ENCODE results near the gene UBXN7. TPM values are rescaled to one million over a fixed set of nuclear protein-coding genes. Genes with fewer than 3 reads are reported as not detected.

The UBXN7 gene
- total and polyA plus RNA-seq, 4 donors, result 5.2 to 45.8 (median 25.3) TPM

GRCh38 chr3:196323016-196323415 is 109.2 kb downstream of the UBXN7 start:
- DNase-seq, result no peak
- Histone ChIP-seq H3K27me3 (ENCODE audit: control insufficient read depth in 3 of 3, insufficient read depth in 3 of 3, low read length in 2 of 3) (peaks cover 0 to 4% (median 2%) of the 10 kb centered on the region in 3 donors), H3K4me3 (no peak overlapping the region), H3K36me3 (ENCODE audit: control insufficient read depth in 4 of 4, insufficient read depth in 4 of 4, low read length in 4 of 4) (no peaks in the 10 kb centered on the region), H3K9ac (ENCODE audit: insufficient read depth in 1 of 2, low read length in 2 of 2) (no peak overlapping the region), H3K27ac (ENCODE audit: low read depth in 1 of 2, low read length in 1 of 2) (no peak overlapping the region), H3K4me1 (ENCODE audit: control insufficient read depth in 5 of 5, insufficient read depth in 5 of 5, low read length in 5 of 5) (peaks cover 0 to 2% (median 0%) of the 10 kb centered on the region in 5 donors), H3K9me3 (ENCODE audit: control insufficient read depth in 4 of 4, insufficient read depth in 3 of 4, low read length in 3 of 4) (no peaks in the 10 kb centered on the region)
- 94 to 95% methylated on average over 4 of the region's 4 CpGs for WGBS, 2 donors
- no peak for TF ChIP-seq CTCF (IDR thresholded peaks at IDR 0.05; ENCODE audit: control extremely low read depth, extremely low read depth)
- no peak for ATAC-seq (ENCODE audit: insufficient read depth, low FRiP score)

GRCh38 chr3:196321162-196321561 is 111.1 kb downstream of the UBXN7 start:
- 56 to 74% methylated on average over 11 of the region's 11 CpGs for WGBS, 2 donors
- ATAC-seq (ENCODE audit: insufficient read depth, low FRiP score), result no peak
- Histone ChIP-seq H3K9ac (ENCODE audit: insufficient read depth in 1 of 2, low read length in 2 of 2) (no peak overlapping the region), H3K9me3 (ENCODE audit: control insufficient read depth in 4 of 4, insufficient read depth in 3 of 4, low read length in 3 of 4) (no peaks in the 10 kb centered on the region), H3K27ac (ENCODE audit: low read depth in 1 of 2, low read length in 1 of 2) (no peak overlapping the region), H3K4me1 (ENCODE audit: control insufficient read depth in 5 of 5, insufficient read depth in 5 of 5, low read length in 5 of 5) (peaks cover 0 to 5% (median 2%) of the 10 kb centered on the region in 5 donors), H3K27me3 (ENCODE audit: control insufficient read depth in 3 of 3, insufficient read depth in 3 of 3, low read length in 2 of 3) (no peaks in the 10 kb centered on the region), H3K4me3 (no peak overlapping the region), H3K36me3 (ENCODE audit: control insufficient read depth in 4 of 4, insufficient read depth in 4 of 4, low read length in 4 of 4) (no peaks in the 10 kb centered on the region)
- no peak for DNase-seq
- TF ChIP-seq CTCF (IDR thresholded peaks at IDR 0.05; ENCODE audit: control extremely low read depth, extremely low read depth), result no peak

GRCh38 chr3:196320137-196320536 is 112.1 kb downstream of the UBXN7 start:
- H3K9ac ChIP-seq (ENCODE audit: insufficient read depth in 1 of 2, low read length in 2 of 2), result no peak overlapping the region
- no peak for TF ChIP-seq CTCF (IDR thresholded peaks at IDR 0.05; ENCODE audit: control extremely low read depth, extremely low read depth)
- no peaks in the 10 kb centered on the region for H3K9me3 ChIP-seq (ENCODE audit: control insufficient read depth in 4 of 4, insufficient read depth in 3 of 4, low read length in 3 of 4)
- H3K36me3 ChIP-seq (ENCODE audit: control insufficient read depth in 4 of 4, insufficient read depth in 4 of 4, low read length in 4 of 4), result peaks cover 0 to 1% (median 0%) of the 10 kb centered on the region in 4 donors
- peaks cover 0 to 5% (median 2%) of the 10 kb centered on the region in 5 donors for H3K4me1 ChIP-seq (ENCODE audit: control insufficient read depth in 5 of 5, insufficient read depth in 5 of 5, low read length in 5 of 5)
- WGBS, 2 donors, result 82 to 91% methylated on average over 3 of the region's 3 CpGs
- H3K4me3 ChIP-seq, result no peak overlapping the region
- ATAC-seq (ENCODE audit: insufficient read depth, low FRiP score), result no peak
- DNase-seq, result no peak
- H3K27me3 ChIP-seq (ENCODE audit: control insufficient read depth in 3 of 3, insufficient read depth in 3 of 3, low read length in 2 of 3), result no peaks in the 10 kb centered on the region
- no peak overlapping the region for H3K27ac ChIP-seq (ENCODE audit: low read depth in 1 of 2, low read length in 1 of 2)
